MM.1S (cell line): ENCODE data around the gene ZCCHC7.

Experiments
- CTCF ChIP-seq: fragments of 300-600 bp; sonication (generic); IDR thresholded peaks from 2 replicates; pipeline ENCODE4 v1.5.1; 2016; ENCODE audit warnings: antibody characterized with exemption, low read length, mixed read lengths
- EZH2 ChIP-seq: fragments of 300-600 bp; sonication (generic); optimal IDR thresholded peaks from 2 replicates; pipeline ENCODE3; 2017; ENCODE audit warnings: low read depth, mild to moderate bottlenecking, antibody characterized with exemption, low read length, mixed read lengths

GRCh38 chr9:37407468-37407867 lies 287.1 kb downstream of the ZCCHC7 start:
- TF ChIP-seq CTCF (peak; percentile 33; the same call in 1 of the 2 replicates), EZH2 (no peak)
